Breast epithelium (tissue), 4 donors: ENCODE results near the gene CLTCL1. TPM values are rescaled to one million over a fixed set of nuclear protein-coding genes. Genes with fewer than 3 reads are reported as not detected.
"Not testable (repeated sequence)": the region's sequence is repeated elsewhere in the genome, so short reads cannot be mapped to it uniquely, and the experiment has no call there.

ENCODE experiments used
- DNase-seq, 2 donors: peaks; one replicate each; pipeline ENCODE4 v3.0.0-alpha.2; 2019; ENCODE audit warnings: low spot score in 2 of 2
- H3K27ac ChIP-seq, 2 donors: fragments of 200-600 bp; sonication (generic) in 1 of 2; one replicate each; pipeline ENCODE4 v1.5.1; 2016 to 2019; ENCODE audit warnings: mild to moderate bottlenecking in 1 of 2
- H3K27me3 ChIP-seq, 2 donors: fragments of 200-600 bp; sonication (generic) in 1 of 2; one replicate each; pipeline versions ENCODE4 v1.5.1 to v1.6.0; 2017 to 2019; ENCODE audit warnings: control low read depth in 1 of 2, mild to moderate bottlenecking in 1 of 2
- H3K36me3 ChIP-seq: fragments of 200-600 bp; one replicate; pipeline ENCODE4 v1.5.1; 2019
- H3K4me1 ChIP-seq, 2 donors: fragments of 200-600 bp; sonication (generic); one replicate each; pipeline ENCODE4 v1.5.1; 2016 to 2019; ENCODE audit warnings: control low read depth in 1 of 2
- H3K4me3 ChIP-seq, 3 donors: fragments of 200-600 bp; sonication (generic); 1 replicate in 2 of 3; 2 replicates in 1 of 3; pipeline ENCODE4 v1.5.1; 2016 to 2019; ENCODE audit warnings: mild to moderate bottlenecking in 3 of 3, moderate library complexity in 2 of 3
- H3K9me3 ChIP-seq, 2 donors: fragments of 200-600 bp; sonication (generic) in 1 of 2; one replicate each; pipeline ENCODE4 v1.5.1; 2016 to 2019; ENCODE audit warnings: control low read depth in 1 of 2
- CTCF ChIP-seq, 3 donors: fragments of 450-650 bp; IDR thresholded peaks; one replicate each; pipeline ENCODE4 v1.5.1; 2016 to 2017; ENCODE audit warnings: antibody characterized with exemption in 3 of 3, mild to moderate bottlenecking in 3 of 3, moderate library complexity in 3 of 3
- POLR2A ChIP-seq: fragments of 450-650 bp; IDR thresholded peaks from one replicate; pipeline ENCODE4 v1.6.1; 2016; ENCODE audit warnings: antibody characterized with exemption, mild to moderate bottlenecking, moderate library complexity
- POLR2AphosphoS5 ChIP-seq, 3 donors: sonication (generic); formaldehyde crosslinking; IDR thresholded peaks; one replicate each; pipeline ENCODE4 v1.6.1; 2017; ENCODE audit warnings: antibody characterized with exemption in 3 of 3
- intact Hi-C: fragments of 100-400 bp; cut with DNase I; formaldehyde crosslinking; loops from one replicate; pipeline ENCODE4 v1.15.1; 2023; ENCODE audit warnings: low total_unique reads
- total RNA-seq, 3 donors: library from RNA; depleted of rRNA; stranded (reverse); fragments of >200 nt; gene quantifications; one replicate each; pipeline ENCODE4 v1.1.0, GENCODE V29; 2016

The CLTCL1 gene
- total RNA-seq, 3 donors from 2014 or later = 2.8 to 27.0 (median 8.2) TPM

DNA sequence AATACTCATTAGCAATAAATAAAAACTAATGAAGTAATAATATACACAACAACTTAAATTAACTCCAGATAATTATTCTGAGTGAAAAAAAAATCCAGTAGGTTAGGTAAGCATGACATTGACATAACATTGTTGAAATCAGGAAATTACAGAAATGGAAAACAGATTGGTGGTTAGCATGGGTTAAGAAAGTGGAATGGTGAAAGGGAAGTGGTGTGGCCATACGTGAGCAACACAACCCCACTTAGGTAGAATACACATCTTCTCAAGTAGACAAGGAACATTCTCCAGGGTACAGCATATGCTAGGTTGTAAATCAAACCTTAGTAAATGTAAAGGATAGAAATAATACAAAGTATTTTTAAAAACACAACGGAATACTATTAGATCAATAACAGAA, 30.2 kb upstream of the CLTCL1 start:
- H3K9me3 ChIP-seq = peaks cover 18 to 21% of the 10 kb centered on the region in 2 donors
- no peak overlapping the region for H3K27ac ChIP-seq
- TF ChIP-seq POLR2A (no peak), POLR2AphosphoS5 (IDR thresholded peaks at IDR 0.05) (no peak), CTCF (IDR thresholded peaks at IDR 0.05) (no peak)
- intact Hi-C loops = no loop called here
- no peaks in the 10 kb centered on the region for H3K27me3 ChIP-seq
- H3K4me3 ChIP-seq = no peak overlapping the region
- H3K36me3 ChIP-seq = no peaks in the 10 kb centered on the region
- DNase-seq = no peak
- no peaks in the 10 kb centered on the region for H3K4me1 ChIP-seq

DNA sequence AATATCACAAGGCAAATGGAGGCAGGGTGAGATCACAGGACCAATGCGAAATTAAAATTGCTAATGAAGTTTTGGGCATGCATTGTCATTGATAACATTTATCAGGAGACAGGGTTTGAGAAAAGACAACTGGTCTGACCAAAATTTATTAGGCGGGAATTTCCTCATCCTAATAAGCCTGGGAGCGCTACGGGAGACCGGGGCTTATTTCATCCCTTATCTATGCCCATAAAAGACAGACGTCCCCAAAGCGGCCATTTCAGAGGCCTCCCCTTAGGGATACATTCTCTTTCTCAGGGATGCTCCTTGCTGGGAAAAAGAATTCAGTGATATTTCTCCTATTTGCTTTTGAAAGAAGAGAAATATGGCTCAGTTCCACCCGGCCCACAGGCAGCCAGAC, 28.6 kb upstream of the CLTCL1 start:
- H3K36me3 ChIP-seq, DNase-seq, H3K27ac ChIP-seq, H3K4me1 ChIP-seq, intact Hi-C loops, H3K4me3 ChIP-seq, H3K27me3 ChIP-seq: not testable (repeated sequence)
- H3K9me3 ChIP-seq = peaks cover 25 to 36% of the 10 kb centered on the region in 2 donors

GRCh38 chr22:19319281-19319680, 27.8 kb upstream of the CLTCL1 start:
- DNase-seq = no peak
- Histone ChIP-seq H3K4me1 (no peaks in the 10 kb centered on the region), H3K27ac (no peak overlapping the region), H3K4me3 (no peak overlapping the region), H3K27me3 (no peaks in the 10 kb centered on the region), H3K9me3 (peaks cover 26 to 40% of the 10 kb centered on the region in 2 donors), H3K36me3 (no peaks in the 10 kb centered on the region)
- TF ChIP-seq CTCF (IDR thresholded peaks at IDR 0.05) (no peak), POLR2A (no peak), POLR2AphosphoS5 (IDR thresholded peaks at IDR 0.05) (no peak)
- intact Hi-C loops = no loop called here

GRCh38 chr22:19317865-19318264, 26.3 kb upstream of the CLTCL1 start:
- Histone ChIP-seq H3K9me3 (peaks cover 26 to 40% of the 10 kb centered on the region in 2 donors), H3K4me1 (no peaks in the 10 kb centered on the region)
- intact Hi-C loops = no loop called here

DNA sequence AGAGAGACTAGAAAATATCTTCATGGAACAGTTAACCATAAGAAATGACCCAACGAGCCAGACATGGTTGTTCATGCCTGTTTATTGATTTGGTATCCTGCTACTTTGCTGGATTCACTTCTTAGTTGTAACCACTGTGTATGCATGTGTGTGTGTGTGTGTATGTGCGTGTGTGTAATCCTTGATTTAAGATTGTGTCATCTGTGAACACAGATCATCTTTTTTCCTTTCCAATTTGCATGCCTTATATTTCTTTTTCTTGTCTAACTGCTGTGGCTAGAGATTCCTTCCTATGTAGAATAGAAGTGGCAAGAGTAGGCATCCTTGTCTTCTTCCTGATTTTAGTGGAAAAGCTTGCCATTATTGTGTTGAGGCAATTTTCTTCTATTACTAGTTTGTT, 16.4 kb upstream of the CLTCL1 start:
- H3K9me3 ChIP-seq = no peaks in the 10 kb centered on the region
- intact Hi-C loops = no loop called here
- H3K27me3 ChIP-seq = no peaks in the 10 kb centered on the region

More at GRCh38 chr22:19317865-19318264, 26.3 kb upstream of the CLTCL1 start:
- Histone ChIP-seq H3K4me3 (no peak overlapping the region), H3K27me3 (no peaks in the 10 kb centered on the region), H3K27ac (no peak overlapping the region), H3K36me3 (no peaks in the 10 kb centered on the region)
- TF ChIP-seq CTCF (IDR thresholded peaks at IDR 0.05) (no peak), POLR2AphosphoS5 (IDR thresholded peaks at IDR 0.05) (no peak), POLR2A (no peak)
- DNase-seq = no peak

GRCh38 chr22:19306535-19306934, 15.0 kb upstream of the CLTCL1 start:
- H3K27me3 ChIP-seq, H3K4me3 ChIP-seq, H3K4me1 ChIP-seq, intact Hi-C loops, H3K9me3 ChIP-seq, DNase-seq, H3K27ac ChIP-seq, H3K36me3 ChIP-seq: not testable (repeated sequence)

More for the DNA sequence above, 16.4 kb upstream of the CLTCL1 start:
- DNase-seq = no peak
- Histone ChIP-seq H3K4me3 (no peak overlapping the region), H3K36me3 (no peaks in the 10 kb centered on the region), H3K27ac (no peak overlapping the region), H3K4me1 (no peaks in the 10 kb centered on the region)
- TF ChIP-seq CTCF (IDR thresholded peaks at IDR 0.05) (no peak), POLR2A (no peak), POLR2AphosphoS5 (IDR thresholded peaks at IDR 0.05) (no peak)
